Activated T-helper 2 cell treated with anti-CD3 and anti-CD28 coated beads, Interferon-gamma antibody, Interleukin-2, Interleukin-4, amounts not matched to agents 10 μg/mL and 5 μg/mL and 100 μg/mL, durations not matched to agents 14 hours and 24 hours and 36 hours (primary cell): ENCODE measurements around the gene TP63. TPM values are rescaled to one million over a fixed set of nuclear protein-coding genes. Genes with fewer than 3 reads are reported as not detected.

Experiments
- DNase-seq: peaks from one replicate; pipeline ENCODE4 v3.0.0; 2021; ENCODE audit warnings: low spot score
- H3K27ac Mint-ChIP-seq: one replicate; pipeline ENCODE4 v1.8.0; 2021; ENCODE audit warnings: mixed read lengths
- H3K27me3 Mint-ChIP-seq: one replicate; pipeline ENCODE4 v1.8.0; 2021; ENCODE audit warnings: low read depth, mixed read lengths
- H3K36me3 Mint-ChIP-seq: one replicate; pipeline ENCODE4 v1.8.0; 2021; ENCODE audit warnings: low read depth, mixed read lengths
- H3K4me1 Mint-ChIP-seq: one replicate; pipeline ENCODE4 v1.8.0; 2021; ENCODE audit warnings: low read depth, mixed read lengths
- H3K4me3 Mint-ChIP-seq: one replicate; pipeline ENCODE4 v1.8.0; 2021; ENCODE audit warnings: low read depth, mild to moderate bottlenecking, moderate library complexity, mixed read lengths
- H3K9me3 Mint-ChIP-seq: one replicate; pipeline ENCODE4 v1.8.0; 2021; ENCODE audit warnings: mixed read lengths
- intact Hi-C: fragments of 100-400 bp; cut with micrococcal nuclease; formaldehyde crosslinking; loops from one replicate; pipeline ENCODE4 v1.15.1; 2023
- total RNA-seq: library from RNA; stranded (reverse); gene quantifications from 2 replicates; pipeline ENCODE4 v1.2.3, GENCODE V29; 2022

TP63 gene
- total RNA-seq, 1 donor from 2014 or later: 5.6 TPM

DNA sequence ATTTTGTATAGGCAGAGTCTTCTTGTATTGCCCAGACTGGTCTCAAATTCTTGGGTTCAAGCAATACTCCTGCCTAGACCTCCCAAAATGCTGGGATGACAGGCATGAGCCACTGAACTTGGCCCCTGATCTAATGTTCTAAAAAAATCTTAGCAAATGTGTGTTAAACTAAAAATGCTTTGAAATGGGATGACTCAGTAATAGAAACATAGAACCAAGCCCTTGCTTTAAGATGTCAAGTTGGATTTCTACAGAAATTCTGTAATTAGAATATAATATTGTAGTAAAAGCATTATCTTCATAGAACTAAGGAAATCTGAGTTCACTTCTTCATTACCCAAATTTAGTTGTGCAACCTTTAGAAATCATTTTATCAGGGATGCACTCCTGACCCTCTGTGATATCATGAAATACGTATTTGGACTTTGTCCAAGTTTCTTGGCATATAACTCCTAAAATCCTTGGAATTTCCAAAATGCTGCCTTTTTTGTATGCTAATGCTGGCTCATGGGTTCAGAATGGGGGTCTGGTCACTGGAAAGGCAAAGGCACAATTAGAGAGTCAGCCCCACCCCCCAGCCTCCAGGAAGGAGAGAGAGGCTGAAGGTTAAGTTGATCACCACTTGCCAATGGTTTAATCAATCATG, 217.3 kb downstream of the TP63 start:
- H3K27me3 Mint-ChIP-seq: no peaks in the 10 kb centered on the region
- H3K27ac Mint-ChIP-seq: no peak overlapping the region
- no peak for DNase-seq
- no peaks in the 10 kb centered on the region for H3K9me3 Mint-ChIP-seq
- intact Hi-C loops: loop anchor here (10.0 kb wide), 1 partner anchor 76 kb away; no protein-coding TSS in a partner anchor
- no peak overlapping the region for H3K4me3 Mint-ChIP-seq
- H3K36me3 Mint-ChIP-seq: no peaks in the 10 kb centered on the region
- H3K4me1 Mint-ChIP-seq: peaks cover 8% of the 10 kb centered on the region

DNA sequence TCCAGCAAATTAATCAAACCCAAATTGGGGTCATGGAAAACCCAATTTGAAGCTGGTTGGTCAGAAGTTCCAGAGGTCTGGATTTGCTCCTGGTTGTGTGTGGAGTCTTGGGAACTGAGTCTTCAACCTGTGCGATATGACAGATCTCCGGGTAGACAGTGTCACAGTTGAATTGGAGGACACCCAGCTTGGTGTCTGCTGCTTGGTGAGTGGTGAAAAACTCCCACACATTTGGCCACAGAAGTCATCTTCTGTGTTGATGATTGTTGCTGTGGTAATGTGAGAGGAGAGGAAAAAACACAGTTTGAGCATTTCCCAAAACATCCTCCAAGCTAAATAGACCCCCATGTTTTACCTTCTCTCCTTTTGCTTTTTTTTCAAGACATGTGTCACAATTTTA, 218.1 kb downstream of the TP63 start:
- Mint-ChIP-seq H3K27ac (no peak overlapping the region), H3K4me3 (no peak overlapping the region)

DNA sequence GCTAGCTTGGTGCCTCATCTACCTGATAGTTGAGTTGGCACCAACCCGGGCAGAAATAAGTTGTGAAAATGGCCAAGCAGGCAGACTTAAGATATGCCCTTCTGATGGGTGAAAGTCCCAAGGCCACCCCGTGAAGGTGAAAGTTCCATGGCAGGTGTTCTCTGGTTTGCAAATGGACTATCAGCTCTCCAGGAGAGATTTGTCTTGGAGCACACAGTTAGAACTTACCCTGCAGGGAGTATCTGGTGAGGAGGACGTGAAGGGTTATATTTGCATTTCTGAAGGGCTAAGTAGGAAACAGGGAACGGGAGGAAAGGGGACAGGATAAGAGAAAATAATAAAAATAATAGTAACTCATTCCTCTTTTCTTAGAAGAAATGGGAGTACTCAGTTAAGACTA, 220.5 kb downstream of the TP63 start:
- Mint-ChIP-seq H3K4me1 (peaks cover 8% of the 10 kb centered on the region), H3K9me3 (no peaks in the 10 kb centered on the region), H3K27me3 (peaks cover 3% of the 10 kb centered on the region), H3K27ac (no peak overlapping the region), H3K4me3 (no peak overlapping the region), H3K36me3 (no peaks in the 10 kb centered on the region)
- DNase-seq: no peak
- intact Hi-C loops: no loop called here

More for the DNA sequence above, 218.1 kb downstream of the TP63 start:
- Mint-ChIP-seq H3K36me3 (no peaks in the 10 kb centered on the region), H3K4me1 (peaks cover 8% of the 10 kb centered on the region), H3K9me3 (no peaks in the 10 kb centered on the region), H3K27me3 (no peaks in the 10 kb centered on the region)
- no peak for DNase-seq
- intact Hi-C loops: loop anchor here (10.0 kb wide), 1 partner anchor 76 kb away; no protein-coding TSS in a partner anchor

DNA sequence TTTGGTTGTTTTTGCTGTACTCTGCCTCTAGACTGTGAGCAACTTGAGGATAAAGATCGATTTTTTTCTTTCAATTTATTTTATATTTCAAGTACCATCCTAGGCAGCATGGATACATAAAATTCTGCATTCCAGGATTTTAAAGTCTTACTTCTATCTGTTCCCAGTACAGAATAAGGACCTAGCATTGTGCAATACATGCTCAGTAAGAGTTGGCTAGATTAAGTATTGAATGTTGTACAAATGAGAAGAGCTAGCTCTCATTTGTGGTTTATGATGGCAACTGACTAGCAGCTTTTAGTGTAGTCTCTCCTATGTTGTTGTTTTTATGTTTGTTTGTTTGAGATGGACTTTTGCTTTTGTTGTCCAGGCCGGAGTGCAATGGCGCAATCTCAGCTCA, 222.7 kb downstream of the TP63 start:
- Mint-ChIP-seq H3K4me1 (peaks cover 6% of the 10 kb centered on the region), H3K27me3 (peaks cover 3% of the 10 kb centered on the region), H3K36me3 (no peaks in the 10 kb centered on the region), H3K27ac (no peak overlapping the region), H3K9me3 (no peaks in the 10 kb centered on the region), H3K4me3 (no peak overlapping the region)
- no peak for DNase-seq
- intact Hi-C loops: no loop called here

DNA sequence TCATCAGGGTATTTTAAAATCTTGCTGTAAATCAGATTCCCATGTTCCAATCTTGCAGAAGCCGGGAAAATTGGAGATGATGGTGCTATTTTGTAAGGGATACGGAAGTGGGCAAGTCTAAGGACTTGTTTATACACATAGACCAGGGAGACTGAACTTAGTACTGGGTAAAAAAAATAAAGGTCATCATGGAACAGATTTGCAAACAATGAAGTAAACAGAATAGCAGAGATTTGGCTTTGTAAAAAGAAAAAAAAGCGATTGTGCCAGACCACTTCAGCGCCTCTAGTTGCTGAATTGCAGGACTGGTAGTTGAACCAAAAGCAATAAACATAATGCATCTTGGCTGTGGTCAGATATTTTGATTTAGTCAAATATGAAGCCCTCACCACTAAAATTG, 229.1 kb downstream of the TP63 start:
- no peaks in the 10 kb centered on the region for H3K4me1 Mint-ChIP-seq
- peaks cover 3% of the 10 kb centered on the region for H3K27me3 Mint-ChIP-seq
- intact Hi-C loops: no loop called here
- no peak for DNase-seq
- H3K27ac Mint-ChIP-seq: no peak overlapping the region
- H3K36me3 Mint-ChIP-seq: no peaks in the 10 kb centered on the region
- H3K4me3 Mint-ChIP-seq: no peak overlapping the region
- H3K9me3 Mint-ChIP-seq: no peaks in the 10 kb centered on the region

DNA sequence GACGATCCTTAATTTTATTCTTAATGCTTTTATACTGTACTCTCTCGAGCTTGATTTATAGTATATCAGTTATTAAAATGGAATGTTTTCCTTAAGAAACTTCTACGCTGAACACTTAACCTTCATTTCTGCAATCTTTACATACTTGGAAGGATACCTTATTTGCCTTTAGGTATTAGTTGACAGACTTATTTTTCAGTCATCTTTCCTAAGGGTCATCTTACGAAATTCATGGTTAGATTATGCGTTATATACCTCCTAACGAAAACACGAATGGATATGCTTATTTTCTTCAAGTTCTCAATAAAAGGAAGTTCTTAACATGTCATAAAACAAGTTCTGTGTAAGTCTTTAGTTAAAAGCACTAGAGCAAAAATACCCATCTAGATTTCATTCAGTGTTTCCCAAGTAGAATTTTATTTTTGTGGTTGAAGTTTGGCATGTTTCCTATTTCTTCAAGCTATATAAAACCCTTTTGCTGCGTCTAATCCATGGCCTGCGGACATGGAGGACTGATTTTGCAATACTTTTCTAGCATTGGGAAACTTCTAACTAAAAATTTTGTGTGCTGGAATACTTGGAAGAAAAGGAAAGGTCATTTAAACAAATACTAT, 231.3 kb downstream of the TP63 start:
- H3K4me1 Mint-ChIP-seq: no peaks in the 10 kb centered on the region
- H3K9me3 Mint-ChIP-seq: no peaks in the 10 kb centered on the region
- peaks cover under 1% of the 10 kb centered on the region for H3K36me3 Mint-ChIP-seq
- no peak overlapping the region for H3K4me3 Mint-ChIP-seq
- DNase-seq: no peak
- no peak overlapping the region for H3K27ac Mint-ChIP-seq
- intact Hi-C loops: no loop called here
- no peaks in the 10 kb centered on the region for H3K27me3 Mint-ChIP-seq

DNA sequence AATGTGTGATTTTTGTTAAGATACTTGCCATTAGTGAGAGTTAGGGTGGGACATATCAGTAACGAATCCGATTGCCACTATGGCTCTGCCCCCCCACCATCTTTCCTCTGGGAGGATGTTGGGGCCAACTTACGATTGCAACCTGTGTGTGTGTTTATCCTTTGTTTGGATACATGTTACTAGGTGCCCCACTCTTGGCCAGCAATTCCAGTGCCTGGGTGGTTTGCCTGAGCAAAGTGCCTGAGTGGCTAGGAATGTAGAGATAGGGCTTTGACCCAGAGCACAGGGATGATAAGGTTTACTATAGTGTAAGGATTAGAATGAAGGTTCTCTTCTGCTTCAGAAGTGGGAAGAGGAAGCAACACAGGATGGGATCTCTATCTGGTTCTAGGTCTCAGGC, 231.8 kb downstream of the TP63 start:
- Mint-ChIP-seq H3K27ac (no peak overlapping the region), H3K4me3 (no peak overlapping the region), H3K4me1 (no peaks in the 10 kb centered on the region), H3K9me3 (no peaks in the 10 kb centered on the region), H3K27me3 (no peaks in the 10 kb centered on the region), H3K36me3 (peaks cover 5% of the 10 kb centered on the region)
- no peak for DNase-seq
- intact Hi-C loops: no loop called here

DNA sequence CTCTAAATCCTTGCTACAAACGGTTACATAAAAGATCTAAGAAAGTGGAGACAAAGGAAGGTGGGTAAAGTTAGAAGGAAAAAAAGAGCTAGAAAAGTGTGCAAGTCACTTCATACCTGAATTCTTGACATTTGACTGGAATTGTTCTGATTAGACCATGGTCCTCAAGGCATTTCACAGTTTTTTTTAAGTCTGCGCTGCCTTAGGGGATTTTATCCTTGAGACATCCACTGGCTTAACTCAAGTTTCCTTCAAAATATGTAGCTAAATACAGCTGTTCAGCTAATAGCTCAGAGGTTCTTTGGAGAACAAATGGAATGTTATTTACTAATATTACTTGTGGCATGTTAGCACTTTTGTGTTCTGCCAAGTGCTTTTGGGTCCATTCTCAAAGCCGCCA, 236.9 kb downstream of the TP63 start:
- Mint-ChIP-seq H3K4me1 (no peaks in the 10 kb centered on the region), H3K27ac (no peak overlapping the region), H3K9me3 (no peaks in the 10 kb centered on the region), H3K4me3 (no peak overlapping the region), H3K27me3 (no peaks in the 10 kb centered on the region), H3K36me3 (peaks cover 8% of the 10 kb centered on the region)
- no peak for DNase-seq
- intact Hi-C loops: no loop called here

DNA sequence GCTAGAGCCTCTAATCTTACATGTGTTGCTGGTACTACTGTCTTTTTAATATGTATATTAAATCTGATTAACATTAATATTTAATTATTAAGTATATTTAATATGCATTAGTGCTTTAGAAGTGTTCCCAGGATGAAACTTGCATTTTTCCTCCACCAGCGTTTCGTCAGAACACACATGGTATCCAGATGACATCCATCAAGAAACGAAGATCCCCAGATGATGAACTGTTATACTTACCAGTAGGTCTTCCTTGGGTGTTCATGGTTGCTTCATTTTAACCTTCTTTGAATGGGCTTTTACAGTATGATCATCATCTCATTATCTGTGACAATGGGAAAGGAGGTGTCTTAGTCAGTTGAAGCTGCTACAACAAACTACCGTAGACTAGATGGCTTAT, 238.0 kb downstream of the TP63 start:
- peaks cover 8% of the 10 kb centered on the region for H3K36me3 Mint-ChIP-seq
- intact Hi-C loops: no loop called here
- no peaks in the 10 kb centered on the region for H3K27me3 Mint-ChIP-seq
- H3K4me3 Mint-ChIP-seq: no peak overlapping the region
- no peaks in the 10 kb centered on the region for H3K9me3 Mint-ChIP-seq
- no peak for DNase-seq
- H3K4me1 Mint-ChIP-seq: no peaks in the 10 kb centered on the region
- no peak overlapping the region for H3K27ac Mint-ChIP-seq

DNA sequence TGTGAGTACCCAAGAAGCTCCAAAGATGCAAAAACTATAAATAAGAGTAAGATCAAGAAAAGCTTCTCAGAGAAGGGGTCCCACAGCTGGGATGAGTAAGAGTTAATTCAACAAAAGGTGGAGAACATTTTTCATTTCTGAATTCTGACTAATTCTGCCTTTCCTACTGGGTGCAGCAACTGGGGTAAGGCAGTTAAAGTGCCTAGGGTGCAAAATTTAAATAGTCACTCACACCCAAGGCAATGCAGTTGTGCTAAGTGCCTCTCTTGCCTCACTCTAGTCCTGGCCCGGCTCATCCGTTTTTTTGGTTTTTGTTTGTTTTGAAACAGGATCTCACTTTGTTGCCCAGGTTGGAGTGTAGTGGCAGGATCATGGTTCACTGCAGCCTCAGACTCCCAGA, 240.2 kb downstream of the TP63 start:
- intact Hi-C loops: no loop called here
- no peak overlapping the region for H3K4me3 Mint-ChIP-seq
- H3K27me3 Mint-ChIP-seq: no peaks in the 10 kb centered on the region
- no peak for DNase-seq
- no peaks in the 10 kb centered on the region for H3K9me3 Mint-ChIP-seq
- peaks cover 8% of the 10 kb centered on the region for H3K36me3 Mint-ChIP-seq
- no peaks in the 10 kb centered on the region for H3K4me1 Mint-ChIP-seq
- no peak overlapping the region for H3K27ac Mint-ChIP-seq

DNA sequence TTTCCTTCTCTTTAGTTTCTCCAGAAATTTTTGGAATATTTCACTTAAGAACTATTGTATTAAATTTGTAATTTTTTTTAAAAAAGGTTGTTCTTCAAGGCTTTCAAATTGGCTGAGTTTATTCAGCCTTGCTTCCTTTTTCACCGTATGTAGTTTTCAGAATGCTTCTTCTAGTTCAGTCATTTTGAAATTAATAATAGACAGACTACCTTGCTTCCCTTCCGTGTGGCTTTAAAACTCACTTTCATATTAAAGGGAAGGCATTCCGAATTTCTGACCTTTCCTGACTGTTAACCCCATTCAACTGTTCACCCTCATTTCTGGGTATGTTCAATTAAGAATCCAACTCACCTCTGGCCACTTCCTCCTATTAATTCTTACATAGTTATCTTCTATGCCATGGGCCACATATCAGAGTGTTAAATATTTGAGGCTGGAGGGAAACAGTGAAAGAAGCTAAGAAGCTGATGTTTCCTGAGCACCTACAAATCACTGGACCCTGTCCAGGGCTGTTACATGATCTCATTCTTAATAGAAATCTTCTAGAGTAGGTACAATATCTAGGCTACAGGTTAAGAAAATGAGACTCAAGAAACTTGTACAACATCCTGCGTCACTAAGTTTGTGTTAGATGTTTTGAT, 252.0 kb downstream of the TP63 start:
- H3K27ac Mint-ChIP-seq: no peak overlapping the region

DNA sequence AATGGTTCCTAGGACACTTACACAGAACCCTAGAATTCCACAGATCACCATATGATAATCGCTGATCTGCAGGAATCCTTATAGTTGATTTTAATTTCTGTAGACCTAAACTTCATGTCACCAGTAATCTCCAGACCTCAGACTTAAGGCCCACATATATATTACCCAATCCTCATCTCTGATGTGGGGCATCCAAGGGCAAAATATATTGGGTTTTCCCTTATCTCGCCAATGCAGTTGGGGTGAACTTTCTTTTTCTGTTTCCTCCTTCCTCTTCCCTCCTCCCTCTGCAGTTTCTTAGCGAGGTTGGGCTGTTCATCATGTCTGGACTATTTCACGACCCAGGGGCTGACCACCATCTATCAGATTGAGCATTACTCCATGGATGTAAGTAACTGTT, 259.3 kb downstream of the TP63 start:
- Mint-ChIP-seq H3K4me3 (no peak overlapping the region), H3K27ac (no peak overlapping the region), H3K4me1 (peaks cover 3% of the 10 kb centered on the region), H3K9me3 (no peaks in the 10 kb centered on the region), H3K27me3 (no peaks in the 10 kb centered on the region), H3K36me3 (peaks cover 16% of the 10 kb centered on the region)
- no peak for DNase-seq
- intact Hi-C loops: no loop called here

More for the DNA sequence above, 252.0 kb downstream of the TP63 start:
- H3K9me3 Mint-ChIP-seq: no peaks in the 10 kb centered on the region
- H3K36me3 Mint-ChIP-seq: no peaks in the 10 kb centered on the region
- H3K4me1 Mint-ChIP-seq: no peaks in the 10 kb centered on the region
- no peak overlapping the region for H3K4me3 Mint-ChIP-seq
- intact Hi-C loops: no loop called here
- DNase-seq: no peak
- H3K27me3 Mint-ChIP-seq: peaks cover 6% of the 10 kb centered on the region

DNA sequence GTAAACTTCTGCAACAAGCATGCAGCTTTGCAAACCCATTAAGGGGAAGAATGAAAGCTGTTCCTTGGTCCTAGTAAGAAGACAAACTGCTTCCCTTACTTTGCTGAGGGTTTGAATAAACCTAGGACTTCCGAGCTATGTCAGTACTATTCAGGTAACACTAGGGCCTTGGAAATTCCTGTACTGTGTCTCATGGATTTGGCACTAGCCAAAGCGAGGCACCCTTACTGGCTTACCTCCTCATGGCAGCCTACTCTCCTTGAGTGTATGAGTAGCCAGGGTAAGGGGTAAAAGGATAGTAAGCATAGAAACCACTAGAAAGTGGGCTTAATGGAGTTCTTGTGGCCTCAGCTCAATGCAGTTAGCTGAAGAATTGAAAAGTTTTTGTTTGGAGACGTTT, 265.3 kb downstream of the TP63 start:
- DNase-seq: no peak
- H3K36me3 Mint-ChIP-seq: no peaks in the 10 kb centered on the region
- intact Hi-C loops: no loop called here
- H3K27ac Mint-ChIP-seq: no peak overlapping the region
- H3K27me3 Mint-ChIP-seq: no peaks in the 10 kb centered on the region
- H3K4me1 Mint-ChIP-seq: no peaks in the 10 kb centered on the region
- H3K4me3 Mint-ChIP-seq: no peak overlapping the region
- H3K9me3 Mint-ChIP-seq: no peaks in the 10 kb centered on the region
